DOHH2 (cell line): ENCODE results near the gene SLC35F1.

Experiments used
- H3F3A ChIP-seq: fragments of 200-600 bp; sonication (generic), shearing (Covaris generic); 2 replicates; pipeline ENCODE4 v1.6.0; 2016; ENCODE audit warnings: antibody characterized with exemption, mild to moderate bottlenecking; ENCODE audit not compliant: control insufficient read depth, insufficient read depth
- H3K27ac ChIP-seq: fragments of 200-600 bp; sonication (generic); 2 replicates; pipeline ENCODE4 v1.5.1; 2014; ENCODE audit warnings: low read depth, mild to moderate bottlenecking, low read length, moderate library complexity
- H3K27me3 ChIP-seq: fragments of 200-600 bp; sonication (generic); 2 replicates; pipeline ENCODE4 v1.6.1; 2014; ENCODE audit warnings: mild to moderate bottlenecking, low read length, mixed read lengths; ENCODE audit not compliant: control insufficient read depth
- H3K36me3 ChIP-seq: fragments of 200-600 bp; sonication (generic); 2 replicates; pipeline ENCODE4 v1.6.1; 2014; ENCODE audit warnings: mild to moderate bottlenecking, low read length, moderate library complexity, mixed read lengths; ENCODE audit not compliant: control insufficient read depth
- H3K4me1 ChIP-seq: fragments of 200-600 bp; sonication (generic); 2 replicates; pipeline ENCODE4 v1.6.1; 2014; ENCODE audit warnings: mild to moderate bottlenecking, low read length, mixed read lengths; ENCODE audit not compliant: control insufficient read depth
- H3K4me2 ChIP-seq: fragments of 200-600 bp; sonication (generic); 2 replicates; pipeline ENCODE4 v1.6.0; 2014; ENCODE audit warnings: mild to moderate bottlenecking, low read length, moderate library complexity
- H3K4me3 ChIP-seq: fragments of 200-600 bp; sonication (generic); 2 replicates; pipeline ENCODE4 v1.5.1; 2014; ENCODE audit warnings: mild to moderate bottlenecking, low read length, mixed read lengths
- H3K79me2 ChIP-seq: fragments of 200-600 bp; sonication (generic); 2 replicates; pipeline ENCODE4 v1.6.1; 2014; ENCODE audit warnings: mild to moderate bottlenecking, low read length, mixed read lengths; ENCODE audit not compliant: control insufficient read depth
- H3K9me2 ChIP-seq: fragments of 200-600 bp; sonication (generic); replicated peaks from 2 replicates; pipeline ENCODE4 v1.6.1; 2014; ENCODE audit warnings: mild to moderate bottlenecking, low read length, mixed read lengths; ENCODE audit not compliant: control insufficient read depth
- H3K9me3 ChIP-seq: fragments of 200-600 bp; sonication (generic); 2 replicates; pipeline ENCODE4 v1.6.1; 2014; ENCODE audit warnings: antibody characterized with exemption, low read length, mixed read lengths; ENCODE audit not compliant: control insufficient read depth, insufficient read depth
- H4K20me1 ChIP-seq: fragments of 200-600 bp; sonication (generic); 2 replicates; pipeline ENCODE4 v1.6.0; 2014; ENCODE audit warnings: low read depth, mild to moderate bottlenecking, antibody characterized with exemption, low read length, moderate library complexity; ENCODE audit not compliant: control insufficient read depth, insufficient read depth
- EZH2phosphoT487 ChIP-seq: fragments of 200-600 bp; sonication (generic); IDR thresholded peaks from 2 replicates; pipeline ENCODE4 v1.6.1; 2017; ENCODE audit warnings: borderline replicate concordance, mild to moderate bottlenecking, antibody characterized with exemption, low read length, moderate library complexity, mixed read lengths
- TF ChIP-seq, protein P1 (sequence below): fragments of 200-600 bp; sonication (generic); IDR thresholded peaks from one replicate; pipeline ENCODE4 v1.5.1; 2014; ENCODE audit warnings: antibody characterized with exemption, mild to moderate bottlenecking, low read depth, low read length; ENCODE audit not compliant: poor library complexity, severe bottlenecking

The SLC35F1 gene

GRCh38 chr6:118292558-118292957 lies 385.5 kb downstream of the SLC35F1 start:
- Histone ChIP-seq H3K4me2 (no peak overlapping the region), H3K9me2 (no peaks in the 10 kb centered on the region), H3K4me3 (no peak overlapping the region), H4K20me1 (no peaks in the 10 kb centered on the region), H3K4me1 (no peaks in the 10 kb centered on the region), H3K36me3 (no peaks in the 10 kb centered on the region), H3K9me3 (no peaks in the 10 kb centered on the region), H3K27me3 (peaks cover 1% of the 10 kb centered on the region; the same call in 1 of the 2 replicates), H3K27ac (no peak overlapping the region), H3K79me2 (no peaks in the 10 kb centered on the region), H3F3A (no peaks in the 10 kb centered on the region)
- no peak for TF ChIP-seq EZH2phosphoT487
- TF ChIP-seq, protein P1, sequence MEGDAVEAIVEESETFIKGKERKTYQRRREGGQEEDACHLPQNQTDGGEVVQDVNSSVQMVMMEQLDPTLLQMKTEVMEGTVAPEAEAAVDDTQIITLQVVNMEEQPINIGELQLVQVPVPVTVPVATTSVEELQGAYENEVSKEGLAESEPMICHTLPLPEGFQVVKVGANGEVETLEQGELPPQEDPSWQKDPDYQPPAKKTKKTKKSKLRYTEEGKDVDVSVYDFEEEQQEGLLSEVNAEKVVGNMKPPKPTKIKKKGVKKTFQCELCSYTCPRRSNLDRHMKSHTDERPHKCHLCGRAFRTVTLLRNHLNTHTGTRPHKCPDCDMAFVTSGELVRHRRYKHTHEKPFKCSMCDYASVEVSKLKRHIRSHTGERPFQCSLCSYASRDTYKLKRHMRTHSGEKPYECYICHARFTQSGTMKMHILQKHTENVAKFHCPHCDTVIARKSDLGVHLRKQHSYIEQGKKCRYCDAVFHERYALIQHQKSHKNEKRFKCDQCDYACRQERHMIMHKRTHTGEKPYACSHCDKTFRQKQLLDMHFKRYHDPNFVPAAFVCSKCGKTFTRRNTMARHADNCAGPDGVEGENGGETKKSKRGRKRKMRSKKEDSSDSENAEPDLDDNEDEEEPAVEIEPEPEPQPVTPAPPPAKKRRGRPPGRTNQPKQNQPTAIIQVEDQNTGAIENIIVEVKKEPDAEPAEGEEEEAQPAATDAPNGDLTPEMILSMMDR = no peak

DNA sequence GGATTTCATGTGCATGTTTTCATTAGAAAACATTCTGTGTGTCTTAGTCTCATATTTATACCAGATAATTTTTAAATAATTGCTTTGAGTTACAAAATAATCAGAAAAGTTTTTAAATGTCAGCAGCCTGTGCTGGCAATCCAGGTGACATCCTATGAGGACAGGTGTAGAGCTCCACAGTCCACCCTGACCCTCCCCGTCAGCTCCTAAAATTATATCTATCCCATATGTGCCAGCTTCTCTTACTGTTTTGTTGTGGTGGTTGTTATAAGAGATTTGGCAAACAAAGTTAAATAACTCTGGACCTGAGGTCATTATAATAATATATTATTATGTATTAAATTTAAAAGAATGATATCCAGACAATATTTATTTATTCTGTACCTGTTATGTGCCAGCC lies 387.8 kb downstream of the SLC35F1 start:
- TF ChIP-seq, protein P1 = no peak
- TF ChIP-seq EZH2phosphoT487 = no peak
- H3K9me2 ChIP-seq = no peaks in the 10 kb centered on the region
- no peaks in the 10 kb centered on the region for H4K20me1 ChIP-seq
- no peaks in the 10 kb centered on the region for H3K4me1 ChIP-seq
- H3K4me3 ChIP-seq = no peak overlapping the region
- H3F3A ChIP-seq = no peaks in the 10 kb centered on the region
- no peak overlapping the region for H3K27ac ChIP-seq
- no peaks in the 10 kb centered on the region for H3K9me3 ChIP-seq
- no peaks in the 10 kb centered on the region for H3K27me3 ChIP-seq
- no peak overlapping the region for H3K4me2 ChIP-seq
- H3K79me2 ChIP-seq = no peaks in the 10 kb centered on the region
- H3K36me3 ChIP-seq = no peaks in the 10 kb centered on the region

DNA sequence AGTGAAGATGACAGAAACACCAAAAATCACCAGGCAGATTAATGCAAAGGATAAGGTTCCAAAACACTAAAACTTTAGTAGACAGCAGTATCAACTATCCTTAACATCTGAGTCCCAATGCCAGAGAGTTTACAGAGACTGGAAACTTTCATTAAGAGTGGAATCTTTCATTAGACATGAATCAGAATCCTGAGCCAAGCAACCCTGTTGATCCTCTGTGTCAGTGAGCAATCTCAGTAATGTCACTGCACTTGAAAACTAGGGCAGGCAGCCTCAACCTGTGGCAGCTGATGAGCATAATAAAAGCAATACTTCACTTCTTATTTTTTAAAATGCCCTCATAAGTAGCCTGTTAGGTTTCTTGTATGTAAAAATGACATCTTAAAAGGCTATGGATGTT lies 388.3 kb downstream of the SLC35F1 start:
- H3K36me3 ChIP-seq = no peaks in the 10 kb centered on the region
- H3K4me3 ChIP-seq = no peak overlapping the region
- no peak overlapping the region for H3K27ac ChIP-seq
- no peaks in the 10 kb centered on the region for H3K9me2 ChIP-seq
- H3K4me1 ChIP-seq = no peaks in the 10 kb centered on the region
- no peaks in the 10 kb centered on the region for H3K27me3 ChIP-seq
- no peaks in the 10 kb centered on the region for H3F3A ChIP-seq
- TF ChIP-seq, protein P1 = no peak
- no peak for TF ChIP-seq EZH2phosphoT487
- no peaks in the 10 kb centered on the region for H3K9me3 ChIP-seq
- no peaks in the 10 kb centered on the region for H3K79me2 ChIP-seq
- H3K4me2 ChIP-seq = no peak overlapping the region
- H4K20me1 ChIP-seq = no peaks in the 10 kb centered on the region
